Measurements from ENCODE around the gene UBAC1. TPM values are rescaled to one million over a fixed set of nuclear protein-coding genes. Genes with fewer than 3 reads are reported as not detected.

UBAC1 gene
- total and polyA plus RNA-seq, 9 of the 15 experiments (the other 6 are each of a cell fraction or from before 2014, with no cell fraction given): 94.0 to 399 (median 228) TPM

GRCh38 chr9:135907431-135908092 lies 53.6 kb downstream of the UBAC1 start, which contains the start of gene CAMSAP1 (continued):
- TF ChIP-seq ATF6 (CRISPR knock-in tag; IDR thresholded peaks at IDR 0.05): no peak
- TF ChIP-seq, protein P1, sequence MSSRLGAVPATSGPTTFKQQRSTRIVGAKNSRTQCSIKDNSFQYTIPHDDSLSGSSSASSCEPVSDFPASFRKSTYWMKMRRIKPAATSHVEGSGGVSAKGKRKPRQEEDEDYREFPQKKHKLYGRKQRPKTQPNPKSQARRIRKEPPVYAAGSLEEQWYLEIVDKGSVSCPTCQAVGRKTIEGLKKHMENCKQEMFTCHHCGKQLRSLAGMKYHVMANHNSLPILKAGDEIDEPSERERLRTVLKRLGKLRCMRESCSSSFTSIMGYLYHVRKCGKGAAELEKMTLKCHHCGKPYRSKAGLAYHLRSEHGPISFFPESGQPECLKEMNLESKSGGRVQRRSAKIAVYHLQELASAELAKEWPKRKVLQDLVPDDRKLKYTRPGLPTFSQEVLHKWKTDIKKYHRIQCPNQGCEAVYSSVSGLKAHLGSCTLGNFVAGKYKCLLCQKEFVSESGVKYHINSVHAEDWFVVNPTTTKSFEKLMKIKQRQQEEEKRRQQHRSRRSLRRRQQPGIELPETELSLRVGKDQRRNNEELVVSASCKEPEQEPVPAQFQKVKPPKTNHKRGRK (tag; IDR thresholded peaks at IDR 0.05): no peak
- TF ChIP-seq ETV6 (IDR thresholded peaks at IDR 0.05; ENCODE audit: borderline replicate concordance in 1 of 2, low read depth in 2 of 2, low read length in 1 of 2): no peak
- no peak for TF ChIP-seq ETV6 (CRISPR knock-in tag; IDR thresholded peaks at IDR 0.05; ENCODE audit: borderline replicate concordance)
- peak; percentile 39; the same call in 1 of the 2 replicates for TF ChIP-seq RB1 (IDR thresholded peaks at IDR 0.05; ENCODE audit: low read depth)
- TF ChIP-seq KDM5B (IDR thresholded peaks at IDR 0.05; ENCODE audit: insufficient replicate concordance, low read depth, low read length): peak; percentile 23
- peak; percentile 62 for TF ChIP-seq MEIS2 (IDR thresholded peaks at IDR 0.05; ENCODE audit: partially characterized antibody)
- peak; percentile 65 for TF ChIP-seq ZFX (CRISPR knock-in tag; IDR thresholded peaks at IDR 0.05)
- TF ChIP-seq ELF2 (CRISPR knock-in tag; IDR thresholded peaks at IDR 0.05): no peak
- TF ChIP-seq, protein P2, sequence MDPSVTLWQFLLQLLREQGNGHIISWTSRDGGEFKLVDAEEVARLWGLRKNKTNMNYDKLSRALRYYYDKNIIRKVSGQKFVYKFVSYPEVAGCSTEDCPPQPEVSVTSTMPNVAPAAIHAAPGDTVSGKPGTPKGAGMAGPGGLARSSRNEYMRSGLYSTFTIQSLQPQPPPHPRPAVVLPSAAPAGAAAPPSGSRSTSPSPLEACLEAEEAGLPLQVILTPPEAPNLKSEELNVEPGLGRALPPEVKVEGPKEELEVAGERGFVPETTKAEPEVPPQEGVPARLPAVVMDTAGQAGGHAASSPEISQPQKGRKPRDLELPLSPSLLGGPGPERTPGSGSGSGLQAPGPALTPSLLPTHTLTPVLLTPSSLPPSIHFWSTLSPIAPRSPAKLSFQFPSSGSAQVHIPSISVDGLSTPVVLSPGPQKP (CRISPR knock-in tag; IDR thresholded peaks at IDR 0.05): no peak
- no peak for TF ChIP-seq REST (IDR thresholded peaks at IDR 0.05; ENCODE audit: borderline replicate concordance)
- TF ChIP-seq REST (CRISPR knock-in tag; IDR thresholded peaks at IDR 0.05; ENCODE audit: low read depth): peak; percentile 54
- TF ChIP-seq GATAD2A (IDR thresholded peaks at IDR 0.05): no peak
- TF ChIP-seq, protein P3, sequence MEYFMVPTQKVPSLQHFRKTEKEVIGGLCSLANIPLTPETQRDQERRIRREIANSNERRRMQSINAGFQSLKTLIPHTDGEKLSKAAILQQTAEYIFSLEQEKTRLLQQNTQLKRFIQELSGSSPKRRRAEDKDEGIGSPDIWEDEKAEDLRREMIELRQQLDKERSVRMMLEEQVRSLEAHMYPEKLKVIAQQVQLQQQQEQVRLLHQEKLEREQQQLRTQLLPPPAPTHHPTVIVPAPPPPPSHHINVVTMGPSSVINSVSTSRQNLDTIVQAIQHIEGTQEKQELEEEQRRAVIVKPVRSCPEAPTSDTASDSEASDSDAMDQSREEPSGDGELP (CRISPR knock-in tag; IDR thresholded peaks at IDR 0.05; ENCODE audit: borderline replicate concordance): 0 out of 2 replicates have a peak, but pooled peaks have one; percentile 19
